ENCODE data around the gene ELL3. TPM values are rescaled to one million over a fixed set of nuclear protein-coding genes. Genes with fewer than 3 reads are reported as not detected.

ELL3 gene
- total and polyA plus RNA-seq, 2 of the 8 experiments (the other 6 are each of a cell fraction or from before 2014, with no cell fraction given), result 9.2 to 13.7 TPM

DNA sequence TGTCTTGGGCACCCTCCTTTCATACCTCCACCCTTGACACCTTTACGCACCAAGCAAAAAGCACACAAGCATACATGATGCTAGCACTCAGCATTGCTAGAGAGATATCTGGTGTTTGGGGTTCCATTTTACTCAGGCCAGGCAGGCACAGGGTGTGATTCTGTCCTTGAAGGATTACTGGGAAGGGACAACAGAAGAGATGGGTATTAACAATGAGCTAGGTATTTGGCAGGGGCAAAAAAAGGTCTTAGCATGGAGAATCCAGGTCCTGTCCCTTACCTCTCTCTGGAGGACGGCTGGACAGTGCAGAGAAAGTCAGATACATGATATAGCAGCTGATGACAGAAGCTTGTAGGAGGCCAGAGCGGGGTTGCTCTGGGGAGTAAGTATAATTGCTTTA, 19.8 kb upstream of the ELL3 start:
- Histone ChIP-seq H3K56ac (replicated peaks; ENCODE audit: insufficient read length, low read depth, low read length) (no peak overlapping the region), H4K5ac (ENCODE audit: insufficient read length, low read depth, low read length) (no peak overlapping the region), H3K4me2 (ENCODE audit: insufficient read depth in 1 of 2, low read depth in 2 of 2, low read length in 2 of 2) (no peak overlapping the region; a peak in 1 of 4 replicates), H3K4me3 (ENCODE audit: extremely low read depth in 1 of 4, insufficient read depth in 2 of 4, low read depth in 3 of 4, low read length in 4 of 4) (no peak overlapping the region; a peak in 1 of 8 replicates), H2BK20ac (ENCODE audit: low read length) (no peak overlapping the region), H3K79me1 (ENCODE audit: low read depth, low read length) (peaks cover 19% of the 10 kb centered on the region), H3K9ac (replicated peaks in 1 of 4; ENCODE audit: extremely low read depth in 1 of 4, low read depth in 3 of 4, low read length in 3 of 4) (no peak overlapping the region), H2BK15ac (ENCODE audit: low read length) (no peak overlapping the region), H3K23ac (ENCODE audit: insufficient read length) (no peak overlapping the region), H2BK120ac (replicated peaks; ENCODE audit: low read depth, low read length) (no peak overlapping the region), H3K9me3 (ENCODE audit: insufficient read depth in 2 of 2, low read depth in 1 of 2, low read length in 1 of 2) (no peaks in the 10 kb centered on the region), H4K20me1 (replicated peaks in 1 of 2; ENCODE audit: control insufficient read depth in 1 of 2, insufficient read depth in 2 of 2, low read length in 2 of 2) (peaks cover 4 to 17% of the 10 kb centered on the region in 2 experiments), H4K8ac (ENCODE audit: extremely low read depth, insufficient read depth, low read length) (no peak overlapping the region), H2BK12ac (ENCODE audit: low read depth, low read length) (0 out of 2 replicates have a peak overlapping the region, but pooled peaks have one; percentile 53), H3K4me1 (replicated peaks in 1 of 4; ENCODE audit: control insufficient read depth in 3 of 4, insufficient read depth in 4 of 4, low read length in 3 of 4) (peaks cover 21 to 34% (median 27%) of the 10 kb centered on the region in 4 experiments), H3K79me2 (ENCODE audit: control insufficient read depth in 1 of 2, insufficient read depth in 2 of 2, low read length in 2 of 2) (peaks cover 0 to 34% of the 10 kb centered on the region in 2 experiments; a peak in 2 of 4 replicates), H3K27me3 (replicated peaks in 1 of 4; ENCODE audit: control insufficient read depth in 3 of 4, extremely low read depth in 1 of 4, insufficient read depth in 3 of 4, low read length in 3 of 4) (no peaks in the 10 kb centered on the region), H3K18ac (ENCODE audit: extremely low read depth, low read length) (peak overlapping the region; percentile 68; the same call in 1 of the 2 replicates), H3K14ac (ENCODE audit: insufficient read length) (no peak overlapping the region), H3K4ac (replicated peaks; ENCODE audit: insufficient read length, low read depth, low read length) (no peak overlapping the region), H3K23me2 (ENCODE audit: low read depth, low read length) (peaks cover 3% of the 10 kb centered on the region), H4K91ac (replicated peaks; ENCODE audit: insufficient read length, low read length) (no peak overlapping the region), H3K27ac (ENCODE audit: low read depth, low read length) (peak overlapping the region; percentile 14; the same call in 1 of the 2 replicates), H2AK5ac (ENCODE audit: low read depth, low read length) (0 out of 2 replicates have a peak overlapping the region, but pooled peaks have one; percentile 0), H3K36me3 (ENCODE audit: control insufficient read depth in 2 of 4, insufficient read depth in 4 of 4, low read length in 3 of 4) (peaks cover 14 to 56% (median 22%) of the 10 kb centered on the region in 4 experiments), H2BK5ac (ENCODE audit: low read depth, low read length) (peak overlapping the region; percentile 36; the same call in 1 of the 2 replicates), H2AFZ (ENCODE audit: low read length) (no peak overlapping the region)
- no peak for DNase-seq (ENCODE audit: low read depth in 1 of 2, low spot score in 2 of 2)
- no peak for FAIRE-seq
- POLR2A ChIA-PET (ENCODE audit: partially characterized antibody), result interaction anchor here (0.9 to 8.9 kb wide), 8 partner anchors 8 to 55 kb away, joined by 3 to 71 read pairs (median 12); partner anchors contain the start of genes ELL3 and MFAP1
- TF ChIP-seq POLR2A (IDR thresholded peaks at IDR 0.05; ENCODE audit: control extremely low read depth in 1 of 2, low read depth in 2 of 2, low read length in 2 of 2) (peak in 1 of 2 experiments; percentile 44; a peak in 1 of 3 replicates), POLR2AphosphoS5 (IDR thresholded peaks at IDR 0.05; ENCODE audit: low read depth, low read length) (peak; percentile 66), CBX5 (IDR thresholded peaks at IDR 0.05; ENCODE audit: low read depth, low read length) (no peak)
- 94% methylated on average over 3 of the region's 3 CpGs; no CpG with 5 or more reads in 1 of the 2 experiments for WGBS, 2 experiments (ENCODE audit: extremely low coverage in 1 of 2, insufficient coverage in 1 of 2, insufficient read length in 1 of 2, insufficient replicate concordance in 2 of 2, low coverage in 1 of 2, low lambda C conversion rate in 2 of 2, missing lambda C conversion rate in 1 of 2)
- CTCF ChIA-PET (ENCODE audit: partially characterized antibody), result interaction anchor here (0.6 to 2.8 kb wide), 5 partner anchors 10 to 1384 kb away, joined by 3 to 9 read pairs (median 4); partner anchors contain the start of gene ELL3
